Keratinocyte (primary cell): ENCODE results near the gene CTDSP2. TPM values are rescaled to one million over a fixed set of nuclear protein-coding genes. Genes with fewer than 3 reads are reported as not detected.
"Not testable (repeated sequence)": the region's sequence is repeated elsewhere in the genome, so short reads cannot be mapped to it uniquely, and the experiment has no call there.

Experiments used
- DNase-seq: peaks from one replicate; pipeline ENCODE4 v3.0.0-alpha.2; 2011; ENCODE audit warnings: low read depth, missing footprints, low spot score
- FAIRE-seq: peaks from 2 replicates; lab custom pipeline; 2011; peaks lifted over from hg19 to GRCh38; lab: Jason Lieb, UNC
- H2AFZ ChIP-seq: 2 replicates; pipeline ENCODE4 v1.6.0; 2012; ENCODE audit warnings: low read length, control low read depth, inconsistent platforms; ENCODE audit not compliant: control insufficient read depth
- H3K27ac ChIP-seq: 2 replicates; pipeline ENCODE4 v1.5.1; 2011; ENCODE audit warnings: low read length; ENCODE audit not compliant: control insufficient read depth, insufficient read depth
- H3K27me3 ChIP-seq: 3 replicates; pipeline ENCODE4 v1.6.0; 2011; ENCODE audit warnings: low read length; ENCODE audit not compliant: control insufficient read depth, insufficient read depth; ENCODE audit errors: extremely low read depth
- H3K36me3 ChIP-seq, 2 experiments: 2 replicates in 1 of 2; 3 replicates in 1 of 2; pipeline ENCODE4 v1.5.1; 2011; ENCODE audit warnings: low read length in 2 of 2, mild to moderate bottlenecking in 1 of 2; ENCODE audit not compliant: control insufficient read depth in 2 of 2, insufficient read depth in 2 of 2; ENCODE audit errors: extremely low read depth in 1 of 2
- H3K4me1 ChIP-seq: 3 replicates; pipeline ENCODE4 v1.5.1; 2011; ENCODE audit warnings: low read length; ENCODE audit not compliant: control insufficient read depth, insufficient read depth; ENCODE audit errors: extremely low read depth
- H3K4me2 ChIP-seq: 3 replicates; pipeline ENCODE4 v1.6.0; 2011; ENCODE audit warnings: low read depth, low read length; ENCODE audit not compliant: control insufficient read depth, insufficient read depth; ENCODE audit errors: extremely low read depth
- H3K4me3 ChIP-seq, 3 experiments: fragments of 200-600 bp in 1 of 3; sonication (generic) in 1 of 3; 2 replicates in 2 of 3; 3 replicates in 1 of 3; pipeline ENCODE4 v1.5.1; 2011 to 2016; ENCODE audit warnings: low read length in 3 of 3, mild to moderate bottlenecking in 3 of 3, control low read depth in 2 of 3, inconsistent platforms in 1 of 3, low read depth in 1 of 3, mixed read lengths in 1 of 3, mixed run types in 1 of 3, moderate library complexity in 1 of 3; ENCODE audit not compliant: control insufficient read depth in 2 of 3, insufficient read depth in 2 of 3; ENCODE audit errors: extremely low read depth in 1 of 3
- H3K79me2 ChIP-seq: 2 replicates; pipeline ENCODE4 v1.6.0; 2012; ENCODE audit warnings: low read length; ENCODE audit not compliant: control insufficient read depth, insufficient read depth
- H3K9ac ChIP-seq: 3 replicates; pipeline ENCODE4 v1.6.0; 2011; ENCODE audit warnings: low read length; ENCODE audit not compliant: control insufficient read depth, insufficient read depth; ENCODE audit errors: extremely low read depth
- H3K9me1 ChIP-seq: 3 replicates; pipeline ENCODE4 v1.6.0; 2011; ENCODE audit warnings: low read length; ENCODE audit not compliant: control insufficient read depth, insufficient read depth; ENCODE audit errors: extremely low read depth
- H3K9me3 ChIP-seq: 2 replicates; pipeline ENCODE4 v1.5.1; 2012; ENCODE audit warnings: low read depth, low read length; ENCODE audit not compliant: control insufficient read depth
- H4K20me1 ChIP-seq: 3 replicates; pipeline ENCODE4 v1.6.0; 2011; ENCODE audit warnings: low read length; ENCODE audit not compliant: control insufficient read depth, insufficient read depth; ENCODE audit errors: extremely low read depth
- EZH2 ChIP-seq: IDR thresholded peaks from one replicate; pipeline ENCODE4 v1.6.1; 2012; ENCODE audit warnings: inconsistent platforms, mild to moderate bottlenecking, low read length, moderate library complexity
- dilution Hi-C: fragments of 300-500 bp; cut with MboI; formaldehyde crosslinking; loops from one replicate; pipeline ENCODE4 v1.7.0; 2020; ENCODE audit warnings: low sequenced_read_pairs; ENCODE audit not compliant: extremely low pct_ligation_motif_present
- polyA plus RNA-seq, 5 experiments: library from polyadenylated mRNA; depleted of rRNA in 3 of 5; stranded (reverse) in 3 of 5; stranded (forward) in 1 of 5; unstranded in 1 of 5; fragments of >200 nt; gene quantifications; 1 replicate in 1 of 5; 2 replicates in 3 of 5; 3 replicates in 1 of 5; pipeline versions ENCODE4 v1.2.1 to v1.2.3, GENCODE V29; 2011 to 2012; ENCODE audit warnings: missing spikeins in 2 of 5, low read depth in 1 of 5, low replicate concordance in 1 of 5
- TF ChIP-seq, protein P1 (sequence below), 3 experiments: IDR thresholded peaks in 1 of 3; conservative IDR thresholded peaks in 1 of 3; optimal IDR thresholded peaks in 1 of 3; 2 replicates in 2 of 3; 3 replicates in 1 of 3; pipeline versions ENCODE3 to v1.5.1; 2011; ENCODE audit warnings: low read length in 3 of 3, mild to moderate bottlenecking in 3 of 3, moderate library complexity in 2 of 3, control low read depth in 1 of 3, inconsistent platforms in 1 of 3; ENCODE audit not compliant: insufficient read depth in 2 of 3; ENCODE audit errors: extremely low read depth in 1 of 3

CTDSP2 gene
- polyA plus RNA-seq, 1 donor (not counting 4 experiments of a cell fraction or from before 2014, with no cell fraction given), result 54.6 TPM

GRCh38 chr12:57851552-57851951, 5.0 kb upstream of the CTDSP2 start:
- H4K20me1 ChIP-seq, result no peaks in the 10 kb centered on the region
- TF ChIP-seq, protein P1, sequence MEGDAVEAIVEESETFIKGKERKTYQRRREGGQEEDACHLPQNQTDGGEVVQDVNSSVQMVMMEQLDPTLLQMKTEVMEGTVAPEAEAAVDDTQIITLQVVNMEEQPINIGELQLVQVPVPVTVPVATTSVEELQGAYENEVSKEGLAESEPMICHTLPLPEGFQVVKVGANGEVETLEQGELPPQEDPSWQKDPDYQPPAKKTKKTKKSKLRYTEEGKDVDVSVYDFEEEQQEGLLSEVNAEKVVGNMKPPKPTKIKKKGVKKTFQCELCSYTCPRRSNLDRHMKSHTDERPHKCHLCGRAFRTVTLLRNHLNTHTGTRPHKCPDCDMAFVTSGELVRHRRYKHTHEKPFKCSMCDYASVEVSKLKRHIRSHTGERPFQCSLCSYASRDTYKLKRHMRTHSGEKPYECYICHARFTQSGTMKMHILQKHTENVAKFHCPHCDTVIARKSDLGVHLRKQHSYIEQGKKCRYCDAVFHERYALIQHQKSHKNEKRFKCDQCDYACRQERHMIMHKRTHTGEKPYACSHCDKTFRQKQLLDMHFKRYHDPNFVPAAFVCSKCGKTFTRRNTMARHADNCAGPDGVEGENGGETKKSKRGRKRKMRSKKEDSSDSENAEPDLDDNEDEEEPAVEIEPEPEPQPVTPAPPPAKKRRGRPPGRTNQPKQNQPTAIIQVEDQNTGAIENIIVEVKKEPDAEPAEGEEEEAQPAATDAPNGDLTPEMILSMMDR (optimal IDR thresholded peaks at IDR 0.05 in 1 of 3, IDR thresholded peaks at IDR 0.05 in 1 of 3, conservative IDR thresholded peaks at IDR 0.05 in 1 of 3; ENCODE audit: extremely low read depth in 1 of 3, insufficient read depth in 2 of 3, low read length in 3 of 3), result no peak
- no peak for TF ChIP-seq EZH2
- H3K4me2 ChIP-seq, result no peak overlapping the region
- H3K4me1 ChIP-seq, result peaks cover 7% of the 10 kb centered on the region
- dilution Hi-C loops, result no loop called here
- no peak overlapping the region for H3K27ac ChIP-seq
- DNase-seq (no peak), FAIRE-seq (no peak)
- no peaks in the 10 kb centered on the region for H3K9me1 ChIP-seq
- H3K4me3 ChIP-seq, result no peak overlapping the region
- H2AFZ ChIP-seq, result no peak overlapping the region
- no peaks in the 10 kb centered on the region for H3K9me3 ChIP-seq
- no peaks in the 10 kb centered on the region for H3K79me2 ChIP-seq
- no peak overlapping the region for H3K9ac ChIP-seq
- H3K36me3 ChIP-seq, result no peaks in the 10 kb centered on the region
- H3K27me3 ChIP-seq, result peaks cover 7% of the 10 kb centered on the region

GRCh38 chr12:57850854-57851430, 4.4 kb upstream of the CTDSP2 start:
- FAIRE-seq (no peak), DNase-seq (no peak)
- no peaks in the 10 kb centered on the region for H4K20me1 ChIP-seq
- no peak for TF ChIP-seq EZH2
- TF ChIP-seq, protein P1 (optimal IDR thresholded peaks at IDR 0.05 in 1 of 3, IDR thresholded peaks at IDR 0.05 in 1 of 3, conservative IDR thresholded peaks at IDR 0.05 in 1 of 3; ENCODE audit: extremely low read depth in 1 of 3, insufficient read depth in 2 of 3, low read length in 3 of 3), result no peak
- no peaks in the 10 kb centered on the region for H3K9me1 ChIP-seq
- no peaks in the 10 kb centered on the region for H3K36me3 ChIP-seq
- no peak overlapping the region for H2AFZ ChIP-seq
- no peak overlapping the region for H3K4me2 ChIP-seq
- peaks cover 3% of the 10 kb centered on the region for H3K79me2 ChIP-seq
- peaks cover 7% of the 10 kb centered on the region for H3K27me3 ChIP-seq
- H3K4me1 ChIP-seq, result peaks cover 7% of the 10 kb centered on the region
- H3K9ac ChIP-seq, result no peak overlapping the region
- no peaks in the 10 kb centered on the region for H3K9me3 ChIP-seq
- dilution Hi-C loops, result no loop called here
- no peak overlapping the region for H3K4me3 ChIP-seq
- H3K27ac ChIP-seq, result no peak overlapping the region

DNA sequence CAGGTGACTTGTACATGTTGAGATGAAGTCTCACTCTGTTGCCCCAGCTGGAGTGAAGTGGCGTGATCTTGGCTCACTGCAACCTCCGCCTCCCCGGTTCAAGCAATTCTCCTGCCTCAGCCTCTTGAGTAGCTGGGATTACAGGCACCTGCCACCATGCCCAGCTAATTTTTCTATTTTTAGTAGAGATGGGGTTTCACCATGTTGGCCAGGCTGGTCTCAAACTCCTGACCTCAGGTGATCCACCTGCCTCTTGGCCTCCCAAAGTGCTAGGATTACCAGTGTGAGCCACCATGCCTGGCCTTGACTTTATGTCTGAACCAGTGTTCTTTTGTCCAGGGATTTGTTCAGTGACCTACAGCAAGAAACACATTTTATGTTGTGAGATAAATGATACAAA, 2.9 kb upstream of the CTDSP2 start:
- H3K9me3 ChIP-seq, H2AFZ ChIP-seq, H4K20me1 ChIP-seq, DNase-seq, H3K4me3 ChIP-seq, H3K4me1 ChIP-seq, H3K27me3 ChIP-seq, H3K27ac ChIP-seq, H3K36me3 ChIP-seq, FAIRE-seq, dilution Hi-C loops, H3K9me1 ChIP-seq, H3K4me2 ChIP-seq, H3K9ac ChIP-seq: not testable (repeated sequence)
- H3K79me2 ChIP-seq, result peaks cover 18% of the 10 kb centered on the region
